GM12891 (cell line): ENCODE data around the gene PLA2G4A.
A peak's percentile ranks its signal among the peaks of the same experiment; 100 is the strongest.

Experiments used
- DNase-seq: peaks from one replicate; pipeline ENCODE4 v3.0.0; 2011; ENCODE audit warnings: low spot score; ENCODE audit not compliant: insufficient read length
- FAIRE-seq: peaks from 2 replicates; lab custom pipeline; 2011; peaks lifted over from hg19 to GRCh38; lab: Jason Lieb, UNC
- PAX5 ChIP-seq: IDR thresholded peaks from 2 replicates; pipeline ENCODE4 v1.6.1; 2011; ENCODE audit warnings: low read length, moderate library complexity, mild to moderate bottlenecking; ENCODE audit not compliant: insufficient read depth, severe bottlenecking
- POLR2A ChIP-seq: IDR thresholded peaks from 2 replicates; pipeline ENCODE4 v1.6.1; 2011; ENCODE audit warnings: low read depth, low read length, control low read depth
- POLR2AphosphoS5 ChIP-seq: IDR thresholded peaks from 2 replicates; pipeline ENCODE4 v1.6.1; 2011; ENCODE audit warnings: low read depth, low read length, control low read depth
- POU2F2 ChIP-seq: IDR thresholded peaks from 2 replicates; pipeline ENCODE4 v1.6.1; 2011; ENCODE audit warnings: low read depth, mild to moderate bottlenecking, control low read depth, low read length, moderate library complexity
- SPI1 ChIP-seq: IDR thresholded peaks from 2 replicates; pipeline ENCODE4 v1.6.1; 2011; ENCODE audit warnings: low read depth, low read length, control low read depth
- TAF1 ChIP-seq: IDR thresholded peaks from 2 replicates; pipeline ENCODE4 v1.6.1; 2011; ENCODE audit warnings: low read depth, low read length, control low read depth

PLA2G4A gene

GRCh38 chr1:186798960-186799688 is 29.6 kb upstream of the PLA2G4A start:
- DNase-seq: no peak
- no peak for FAIRE-seq
- TF ChIP-seq TAF1 (no peak), PAX5 (no peak), POU2F2 (no peak), POLR2A (no peak), SPI1 (no peak), POLR2AphosphoS5 (no peak)

DNA sequence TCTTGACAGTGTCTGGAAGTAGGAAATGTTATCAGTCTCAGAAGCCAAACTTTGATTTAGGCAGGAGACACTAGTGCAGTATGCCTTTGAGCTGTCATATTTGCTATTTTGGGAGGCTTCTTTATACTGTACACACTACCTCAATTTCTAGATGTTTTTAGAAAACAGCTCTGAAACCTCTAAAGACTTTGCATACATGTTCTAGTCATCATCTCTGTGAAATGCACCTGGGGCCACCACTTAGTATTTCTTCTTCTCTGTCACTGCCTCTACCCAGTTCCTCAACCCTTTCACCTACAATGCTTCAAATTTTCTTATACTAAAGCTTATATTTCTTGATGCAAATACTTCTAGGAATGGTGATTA is 29.1 kb upstream of the PLA2G4A start:
- DNase-seq (no peak), FAIRE-seq (no peak)
- TF ChIP-seq PAX5 (no peak), SPI1 (peak; percentile 77)

- TF ChIP-seq PAX5 (no peak), POLR2A (no peak), TAF1 (no peak), POU2F2 (no peak), SPI1 (no peak), POLR2AphosphoS5 (no peak)
- FAIRE-seq (no peak), DNase-seq (no peak)
Measured at GRCh38 chr1:186802388-186802787, 26.4 kb upstream of the PLA2G4A start.

- DNase-seq: no peak
- FAIRE-seq: no peak
Measured at GRCh38 chr1:186804679-186805078, 24.1 kb upstream of the PLA2G4A start.

DNA sequence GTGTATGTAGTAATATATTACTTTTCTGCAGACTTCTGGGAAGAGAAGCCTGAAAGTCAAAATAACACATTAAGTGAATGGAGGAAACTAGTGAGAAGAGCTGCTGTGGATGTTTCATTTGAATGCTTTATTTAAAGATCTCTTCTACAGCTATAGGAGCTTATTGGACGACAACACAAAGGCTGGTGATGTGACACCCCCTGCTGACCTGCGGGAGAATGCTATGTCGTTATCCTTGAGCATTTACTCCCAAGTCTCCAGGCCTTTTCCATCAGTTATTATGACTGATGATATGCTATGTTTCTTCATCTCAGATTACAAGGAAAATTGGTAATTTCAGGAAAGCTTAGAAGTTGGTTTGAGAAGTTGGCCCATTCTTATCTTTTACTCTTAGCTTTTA is 22.3 kb upstream of the PLA2G4A start:
- FAIRE-seq: peak; percentile 16
- no peak for DNase-seq
- TF ChIP-seq PAX5 (no peak), POLR2AphosphoS5 (no peak), POU2F2 (no peak), SPI1 (no peak), TAF1 (no peak), POLR2A (no peak)

More at GRCh38 chr1:186804679-186805078, 24.1 kb upstream of the PLA2G4A start:
- TF ChIP-seq SPI1 (no peak), TAF1 (no peak), POLR2AphosphoS5 (no peak), PAX5 (no peak), POU2F2 (no peak), POLR2A (no peak)

- DNase-seq: no peak
- no peak for FAIRE-seq
- TF ChIP-seq POU2F2: no peak
- TF ChIP-seq POLR2AphosphoS5: no peak
- TF ChIP-seq POLR2A: no peak
- no peak for TF ChIP-seq TAF1
- no peak for TF ChIP-seq SPI1
- TF ChIP-seq PAX5: no peak
Measured at GRCh38 chr1:186807163-186807562, 21.6 kb upstream of the PLA2G4A start.

DNA sequence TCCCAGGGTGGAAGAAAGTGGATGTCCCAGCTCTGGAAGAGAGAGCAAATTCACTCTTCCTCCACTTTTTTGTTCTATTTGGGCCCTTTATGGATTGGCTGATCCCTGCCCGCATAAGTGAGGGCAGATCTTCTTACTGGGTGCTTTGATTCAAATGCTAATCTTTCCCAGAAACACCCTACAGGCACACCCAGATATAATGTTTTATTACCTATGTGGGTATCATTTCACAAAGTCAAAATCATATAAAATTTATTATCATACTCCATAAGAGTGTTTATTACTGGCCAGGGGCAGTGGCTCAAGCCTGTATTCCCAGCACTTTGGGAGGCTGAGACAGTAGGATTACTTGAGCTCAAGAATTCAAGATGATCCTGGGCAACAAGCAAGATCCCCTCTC is 16.9 kb upstream of the PLA2G4A start:
- TF ChIP-seq TAF1: no peak
- no peak for TF ChIP-seq PAX5
- FAIRE-seq (no peak), DNase-seq (no peak)

DNA sequence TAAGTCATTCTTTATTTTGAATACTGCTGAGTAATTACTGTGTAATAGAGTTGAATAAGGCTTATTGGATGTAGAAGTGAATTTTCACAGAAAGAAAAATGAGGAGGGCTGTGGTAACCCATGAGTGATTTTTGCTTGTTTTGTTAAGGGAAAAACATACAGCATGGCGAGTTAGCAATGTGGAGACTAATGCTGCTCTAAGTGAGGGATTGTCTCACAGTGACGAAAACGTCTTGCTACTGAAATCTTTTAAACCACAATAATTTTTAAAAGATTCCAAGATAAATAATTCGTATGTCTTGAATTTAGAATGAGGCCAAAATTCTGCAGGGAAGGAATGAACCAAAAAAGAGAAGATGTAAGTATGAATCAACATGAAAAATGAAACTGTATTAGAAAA is 16.2 kb upstream of the PLA2G4A start:
- TF ChIP-seq POLR2AphosphoS5 (no peak), SPI1 (no peak), PAX5 (no peak), POLR2A (no peak), TAF1 (no peak), POU2F2 (no peak)
- FAIRE-seq (no peak), DNase-seq (no peak)

- TF ChIP-seq SPI1 (no peak), PAX5 (no peak), POLR2AphosphoS5 (no peak), TAF1 (no peak), POLR2A (no peak), POU2F2 (no peak)
- FAIRE-seq: no peak
- no peak for DNase-seq
Measured at GRCh38 chr1:186813420-186813819, 15.3 kb upstream of the PLA2G4A start.

DNA sequence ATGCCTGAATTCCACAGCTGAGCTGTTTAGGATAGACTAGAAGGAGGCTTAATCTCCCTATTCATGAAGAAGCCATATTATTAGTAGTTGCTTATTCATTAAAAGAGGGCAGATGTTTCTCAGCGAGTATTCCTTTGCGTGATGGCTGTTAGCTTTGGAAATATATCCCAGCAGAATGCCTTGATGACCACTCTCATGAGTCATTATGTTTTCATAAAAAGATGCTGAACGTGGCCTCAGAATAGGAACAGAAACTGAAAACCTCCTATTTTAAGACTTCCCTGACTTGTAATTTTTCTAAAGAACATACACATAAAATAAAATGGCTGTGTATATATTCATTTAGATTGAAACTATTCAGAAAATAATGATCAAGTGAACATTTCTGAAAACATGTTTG is 9.6 kb upstream of the PLA2G4A start:
- no peak for TF ChIP-seq TAF1
- peak; percentile 37 for TF ChIP-seq SPI1
- no peak for TF ChIP-seq POLR2A
- TF ChIP-seq POLR2AphosphoS5: no peak
- FAIRE-seq (no peak), DNase-seq (no peak)
